CD1c-positive myeloid dendritic cell (primary cell): ENCODE results near the gene RPL5.

ENCODE experiments used
- DNase-seq: peaks from one replicate; pipeline ENCODE4 v3.0.0-alpha.2; 2016; ENCODE audit errors: extremely low spot score

The RPL5 gene

DNA sequence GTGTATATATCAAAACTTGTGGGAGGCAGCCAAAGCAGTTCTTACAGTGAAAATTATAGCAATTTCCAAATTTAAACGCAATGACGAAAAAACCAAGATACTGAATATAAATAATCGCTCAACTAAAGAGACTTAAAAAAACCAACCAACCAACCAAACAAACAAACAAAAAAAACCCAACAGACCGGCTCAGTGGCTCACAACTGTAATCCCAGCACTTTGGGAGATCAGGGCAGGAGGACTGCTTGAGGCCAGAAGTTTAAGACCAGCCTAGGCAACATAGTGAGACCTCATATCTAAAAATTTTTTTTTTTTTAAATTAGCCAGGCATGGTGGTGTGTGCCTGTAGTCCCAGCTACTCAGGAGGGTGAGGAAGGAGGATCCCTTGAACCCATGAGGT is 23.4 kb downstream of the RPL5 start:
- DNase-seq: no peak

DNA sequence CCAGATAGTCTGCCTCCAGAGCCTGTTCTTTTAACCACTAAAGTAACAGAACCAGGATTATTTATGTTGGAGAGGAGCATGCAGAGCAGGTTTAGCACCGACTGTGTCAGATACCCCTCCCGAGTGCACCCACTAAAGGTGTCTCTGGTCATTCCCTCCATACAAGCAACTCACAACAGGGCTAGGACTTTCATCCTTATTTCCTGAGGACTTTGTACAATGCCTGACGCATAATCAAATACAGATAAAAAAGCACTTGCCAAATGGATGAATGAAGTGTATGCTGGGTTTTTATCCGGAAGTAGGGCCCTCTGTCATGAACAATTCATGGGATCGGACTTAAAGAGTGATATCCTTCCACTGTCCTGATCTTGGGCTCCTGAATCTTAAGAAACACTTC is 26.0 kb downstream of the RPL5 start:
- no peak for DNase-seq

DNA sequence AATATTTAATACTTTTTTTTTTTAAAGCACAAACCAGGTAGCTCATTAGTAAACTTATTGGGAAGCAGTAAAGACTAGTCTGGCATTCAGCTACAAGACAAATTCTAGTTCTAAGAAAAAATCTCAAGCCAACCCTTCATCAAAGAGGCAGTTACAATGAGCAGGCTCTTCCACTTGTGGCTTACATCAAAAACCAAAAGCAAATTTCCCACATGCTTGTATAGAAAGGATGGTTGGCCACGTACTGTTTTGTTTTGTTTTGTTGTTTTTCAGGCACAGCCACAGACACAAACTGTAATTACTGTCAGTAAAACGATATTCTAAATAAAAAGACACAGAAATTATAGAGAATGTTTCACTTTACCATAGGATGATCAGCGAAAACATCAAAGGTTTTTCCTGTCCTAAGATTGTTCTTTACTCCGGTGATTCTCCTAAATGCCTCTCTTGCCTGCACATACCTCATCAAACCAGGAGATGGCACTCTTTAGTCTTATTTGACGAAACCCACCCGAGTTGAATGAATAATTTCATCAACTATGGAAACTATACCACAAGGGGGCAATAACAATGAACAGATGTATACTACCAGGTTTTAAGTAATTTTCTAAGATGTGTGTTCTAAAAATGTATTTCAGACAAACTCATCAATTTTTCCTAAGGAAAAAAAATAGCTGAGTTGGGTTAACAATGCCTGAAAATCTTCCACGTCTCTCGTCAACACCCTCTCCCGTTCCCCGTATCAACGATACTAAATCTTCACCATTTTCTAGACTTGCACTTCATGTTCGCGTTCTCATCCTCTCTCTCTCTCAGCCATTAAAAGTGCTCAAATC is 26.9 kb downstream of the RPL5 start:
- peak; percentile 91 for DNase-seq

DNA sequence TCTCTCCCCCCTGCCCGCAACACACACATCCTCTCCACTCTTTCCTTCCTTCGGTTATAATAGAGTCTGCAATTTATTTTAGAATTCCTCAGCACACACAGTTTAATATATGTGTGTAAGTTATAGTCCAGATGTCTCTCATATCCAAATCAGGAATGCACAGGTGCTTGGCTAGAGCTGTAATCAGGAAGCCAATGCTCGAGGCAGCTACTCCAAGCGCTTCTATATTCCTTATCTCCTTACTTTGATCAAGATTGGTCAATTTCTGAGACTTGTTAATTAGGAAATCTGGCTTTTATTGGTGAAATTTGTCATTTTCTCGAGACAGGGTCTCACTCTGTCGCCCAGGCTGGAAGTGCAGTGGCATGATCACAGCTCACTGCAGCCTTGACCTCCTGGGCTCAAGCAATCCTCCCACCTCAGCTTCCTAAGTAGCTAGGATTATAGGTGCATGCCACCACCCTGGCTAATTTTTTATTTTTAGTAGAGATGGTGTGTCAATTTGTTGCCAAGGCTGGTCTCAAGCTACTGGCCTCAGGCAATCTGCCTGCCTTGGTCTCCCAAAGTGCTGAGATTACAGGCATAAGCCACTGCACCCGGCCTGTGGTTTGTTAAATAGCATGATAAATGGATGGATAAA is 27.7 kb downstream of the RPL5 start:
- DNase-seq: no peak

DNA sequence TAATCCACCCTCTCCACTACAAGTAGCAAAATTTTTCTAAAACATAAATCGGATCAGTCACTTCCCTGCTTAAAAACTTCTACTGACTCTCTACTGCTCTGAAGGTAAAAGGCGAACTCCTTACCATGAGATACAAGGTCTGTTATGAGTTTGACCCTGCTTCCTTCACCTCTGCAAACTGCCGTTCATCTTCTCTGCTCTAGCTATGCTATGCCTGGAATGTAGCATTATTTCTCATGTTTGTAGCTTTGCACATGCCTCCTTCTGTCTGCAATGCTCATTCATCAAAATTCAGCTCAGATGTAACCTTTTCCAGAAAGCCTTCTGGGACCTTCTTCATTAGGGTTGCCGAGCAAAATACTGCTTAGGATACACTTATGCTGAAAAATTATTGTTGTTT is 30.8 kb downstream of the RPL5 start:
- no peak for DNase-seq

DNA sequence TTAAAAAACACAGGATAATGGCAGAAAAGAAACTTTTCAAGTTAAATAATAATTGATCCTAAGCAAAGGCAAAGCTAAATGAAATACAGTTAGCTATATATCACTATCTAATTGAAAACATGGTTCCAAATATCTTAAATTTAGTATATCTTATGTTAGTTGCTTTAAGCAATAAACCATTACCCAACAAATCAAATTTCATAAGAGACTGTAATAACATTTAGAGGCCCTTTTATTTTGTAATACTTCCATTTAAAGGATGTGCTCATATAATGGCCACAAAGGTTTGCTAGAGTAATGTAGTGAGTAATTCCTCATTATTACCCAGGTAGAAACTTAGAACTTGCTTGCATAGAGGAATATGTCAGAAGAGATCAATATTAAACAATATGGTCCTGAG is 32.3 kb downstream of the RPL5 start:
- no peak for DNase-seq

DNA sequence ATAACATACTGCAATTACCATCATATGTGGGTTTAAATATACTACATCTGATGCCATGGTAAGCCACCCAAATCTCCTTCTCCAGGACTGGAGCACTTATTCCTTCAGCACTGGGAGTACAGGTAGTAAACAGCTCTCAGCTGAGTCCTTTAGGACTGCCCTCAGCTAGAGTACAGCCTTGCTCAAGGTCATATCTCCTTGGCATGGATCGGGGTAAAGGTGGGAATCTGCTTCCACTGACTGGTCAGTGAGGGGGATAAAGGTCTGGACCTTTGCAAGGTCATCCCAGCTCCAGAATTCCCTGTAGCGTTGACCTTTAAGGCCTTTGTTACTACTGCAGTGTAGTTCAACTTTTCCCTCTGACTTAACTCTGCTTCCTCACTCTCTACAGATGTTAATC is 38.8 kb downstream of the RPL5 start:
- no peak for DNase-seq

DNA sequence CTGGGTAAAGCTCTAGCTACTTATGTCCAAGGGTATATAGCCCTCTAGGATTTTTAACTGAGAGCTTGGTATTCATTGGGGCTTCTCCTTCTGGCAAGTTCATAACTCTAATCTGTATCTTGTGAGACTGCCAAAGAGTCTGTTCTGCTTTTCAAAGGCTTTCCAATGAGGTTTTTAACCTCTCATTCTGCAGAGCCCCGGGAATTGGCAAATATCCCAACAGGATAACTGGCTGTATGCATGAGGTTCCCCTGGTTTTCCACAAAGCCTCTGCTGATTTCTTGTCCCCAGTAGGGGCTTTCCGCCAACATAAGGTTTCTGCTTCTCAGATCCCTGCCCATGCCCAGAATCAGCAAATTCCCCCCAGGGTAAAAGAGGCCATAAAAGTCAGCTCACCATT is 40.9 kb downstream of the RPL5 start:
- no peak for DNase-seq

DNA sequence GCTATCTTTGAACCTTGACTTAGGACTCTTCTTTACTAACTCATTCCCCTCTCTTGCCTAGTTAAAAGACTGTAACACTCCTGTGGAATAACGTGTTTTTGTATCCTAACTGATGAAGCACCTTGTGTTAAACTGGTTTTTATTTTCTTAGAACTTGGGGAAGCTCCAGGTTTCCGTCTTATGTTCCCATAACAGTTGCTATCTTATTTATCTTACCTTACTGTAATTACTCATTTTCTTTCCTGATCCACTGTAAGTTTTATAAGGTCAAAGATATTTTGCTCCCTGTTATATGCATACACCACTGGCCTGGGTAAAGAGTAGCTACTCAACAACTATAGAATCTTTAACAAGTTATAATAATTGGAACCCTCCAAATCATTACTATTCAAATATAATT is 43.1 kb downstream of the RPL5 start:
- no peak for DNase-seq

DNA sequence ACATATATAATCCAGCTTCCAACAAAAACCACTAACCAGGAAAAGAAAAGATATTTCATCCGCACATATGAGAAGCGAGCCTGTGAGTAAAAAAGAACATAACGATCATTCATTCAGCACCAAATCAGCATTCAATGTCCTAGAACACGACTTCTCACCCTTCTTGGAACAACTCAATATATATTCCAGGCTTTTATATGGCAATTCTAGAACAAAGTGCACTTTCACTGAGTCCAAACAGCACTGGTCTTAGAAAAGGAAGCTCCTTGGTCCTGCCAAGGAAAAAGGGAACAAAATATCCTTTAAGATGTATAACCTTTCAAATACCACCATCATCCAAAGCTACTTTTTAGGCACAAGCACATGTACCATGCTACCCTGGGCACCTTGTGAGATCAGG is 44.5 kb downstream of the RPL5 start:
- no peak for DNase-seq

DNA sequence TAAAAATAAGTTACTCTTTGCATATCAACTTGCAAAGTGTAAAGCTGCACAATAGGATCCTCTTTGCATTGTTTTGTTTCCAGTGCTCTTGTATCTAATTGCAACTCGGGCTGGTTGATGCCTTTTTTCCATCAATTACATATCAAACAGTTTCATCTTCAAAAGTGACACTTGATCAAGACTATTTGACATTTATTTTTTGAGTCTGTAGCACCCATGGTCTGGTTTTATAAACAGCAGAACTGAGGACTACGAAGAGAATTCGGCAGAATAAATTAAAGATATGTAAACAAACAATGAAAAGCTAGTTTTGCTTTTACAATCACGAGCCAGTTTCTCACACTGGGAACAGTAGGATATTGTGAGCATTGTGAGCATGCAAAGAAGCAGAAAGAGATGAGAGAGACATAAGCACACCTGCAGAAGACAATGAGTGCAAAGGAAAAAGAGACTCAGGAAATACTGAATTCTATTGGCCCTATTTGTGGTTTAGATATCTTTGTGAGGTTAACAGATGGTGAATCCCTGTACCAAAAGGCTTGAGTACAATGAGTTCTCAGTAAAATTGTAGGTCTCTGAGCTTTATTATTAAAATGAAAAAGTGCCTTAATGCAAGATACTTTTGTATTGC is 45.4 kb downstream of the RPL5 start:
- DNase-seq: no peak

DNA sequence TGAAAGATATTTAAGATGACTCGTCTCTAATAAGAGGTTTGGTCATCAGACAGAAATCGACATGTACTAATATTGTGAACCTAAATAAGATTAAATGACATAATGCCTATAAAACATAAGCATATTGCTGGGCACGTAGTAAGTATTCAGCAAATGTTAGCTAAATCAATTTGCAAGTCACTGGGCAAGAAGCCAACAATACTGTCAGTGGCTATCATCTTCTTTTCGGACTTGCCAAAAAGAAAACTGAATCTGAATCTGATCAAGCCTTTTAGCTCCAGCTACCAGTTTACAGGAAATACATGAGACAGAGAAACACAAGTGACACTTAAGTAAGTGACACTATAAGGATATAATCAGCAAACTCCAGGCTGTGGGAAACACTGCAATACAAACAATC is 46.0 kb downstream of the RPL5 start:
- no peak for DNase-seq

DNA sequence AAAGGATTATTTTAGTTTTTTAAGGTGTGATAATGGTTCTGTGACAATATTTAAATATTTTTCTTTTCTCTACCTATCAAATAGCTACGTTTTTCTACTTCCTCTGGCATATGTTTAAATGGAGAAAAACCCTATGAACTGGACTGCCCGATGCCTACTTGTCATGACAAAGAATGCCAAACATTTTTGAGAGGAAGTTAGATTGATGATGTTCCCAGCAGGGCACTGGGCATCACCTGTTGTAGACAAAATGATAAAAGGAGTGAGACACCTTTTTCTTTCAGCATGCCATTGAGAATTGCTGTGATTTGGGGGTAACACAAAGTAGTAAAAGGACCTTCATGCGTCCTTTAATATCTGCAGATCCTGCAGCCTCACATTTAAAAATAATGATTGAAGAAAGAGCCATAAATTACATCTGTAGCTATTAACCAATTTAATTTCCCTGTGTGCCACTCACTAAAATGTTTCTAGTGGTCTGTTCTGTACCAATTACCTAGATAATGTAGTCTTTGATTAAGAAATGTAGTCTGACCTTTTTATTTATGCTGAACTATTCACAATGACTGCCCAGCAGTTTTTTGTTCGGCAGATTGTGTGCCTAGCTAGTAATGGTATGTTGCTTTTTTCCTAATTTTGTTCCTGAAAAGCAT is 47.6 kb downstream of the RPL5 start:
- no peak for DNase-seq

DNA sequence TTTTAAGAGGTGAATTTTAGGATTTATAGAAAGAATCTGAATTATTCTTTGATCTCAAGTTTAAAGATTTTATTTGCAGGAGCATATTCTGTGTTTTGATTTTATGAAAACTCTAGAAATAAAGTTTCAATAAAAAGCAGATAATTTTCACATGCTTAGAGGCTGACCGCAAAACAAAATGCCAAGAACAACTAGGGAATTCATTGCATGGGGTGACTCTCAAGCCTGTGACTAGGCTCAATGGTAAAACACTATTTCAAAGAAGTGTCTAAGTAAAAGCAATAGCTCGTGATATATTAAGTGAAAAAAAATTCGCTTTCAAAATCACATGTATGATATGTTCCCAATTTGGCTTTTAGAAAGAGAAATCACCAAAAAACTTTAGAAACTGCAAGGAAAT is 49.6 kb downstream of the RPL5 start:
- no peak for DNase-seq

DNA sequence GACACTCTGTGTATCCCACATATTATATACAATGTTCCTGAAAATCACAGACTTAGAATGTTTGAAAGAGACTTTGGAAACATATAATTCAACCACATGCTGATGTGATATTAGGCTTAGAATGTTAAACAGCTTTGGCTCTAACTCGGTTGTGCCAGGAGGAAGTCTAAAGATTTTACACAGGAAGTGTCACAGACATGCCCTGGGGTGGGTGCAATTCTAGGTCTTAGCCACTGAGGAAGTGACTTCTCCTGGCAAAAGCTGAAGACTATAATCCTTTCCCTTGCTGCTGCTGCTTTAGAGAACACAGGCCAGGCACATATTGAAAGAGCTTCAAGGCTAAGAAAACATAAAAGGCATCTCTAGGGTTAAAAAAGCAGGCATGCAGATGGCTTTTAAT is 51.0 kb downstream of the RPL5 start:
- DNase-seq: peak; percentile 41

DNA sequence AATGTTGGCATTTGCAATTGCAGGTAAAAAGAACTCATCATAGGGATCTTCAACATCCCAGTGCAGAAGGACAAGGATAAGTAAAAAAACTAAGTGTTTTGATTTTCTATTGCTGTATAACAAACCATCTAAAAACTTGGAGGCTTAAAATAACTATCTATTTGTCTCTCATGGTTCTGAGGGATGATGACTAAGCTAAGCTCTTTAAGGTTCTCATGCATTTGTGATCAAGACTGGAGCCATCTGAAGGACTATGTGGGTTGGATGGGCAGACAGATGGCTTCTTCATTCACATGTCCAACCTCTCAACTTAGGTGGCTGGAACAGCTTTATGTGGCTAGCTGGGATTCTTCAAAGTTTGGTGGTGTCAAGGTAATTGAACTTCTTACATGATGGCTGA is 51.5 kb downstream of the RPL5 start:
- no peak for DNase-seq

DNA sequence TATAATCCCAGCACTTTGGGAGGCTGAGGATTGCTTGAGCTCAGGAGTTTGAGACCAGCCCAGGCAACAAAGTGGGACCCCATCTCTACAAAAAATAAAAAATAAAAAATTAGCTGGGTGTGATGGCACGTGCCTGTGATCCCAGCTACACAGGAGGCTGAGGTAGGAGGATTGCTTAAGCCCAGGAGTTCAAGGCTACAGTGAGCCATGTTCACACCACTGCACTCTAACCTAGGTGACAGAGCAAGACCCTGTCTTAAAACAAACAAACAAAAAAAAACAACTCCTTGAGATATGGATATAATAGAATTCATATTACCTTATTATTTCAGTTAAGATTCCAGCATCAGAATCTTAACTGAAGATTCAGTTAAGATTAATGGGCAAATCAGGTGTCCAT is 52.4 kb downstream of the RPL5 start:
- DNase-seq: no peak

DNA sequence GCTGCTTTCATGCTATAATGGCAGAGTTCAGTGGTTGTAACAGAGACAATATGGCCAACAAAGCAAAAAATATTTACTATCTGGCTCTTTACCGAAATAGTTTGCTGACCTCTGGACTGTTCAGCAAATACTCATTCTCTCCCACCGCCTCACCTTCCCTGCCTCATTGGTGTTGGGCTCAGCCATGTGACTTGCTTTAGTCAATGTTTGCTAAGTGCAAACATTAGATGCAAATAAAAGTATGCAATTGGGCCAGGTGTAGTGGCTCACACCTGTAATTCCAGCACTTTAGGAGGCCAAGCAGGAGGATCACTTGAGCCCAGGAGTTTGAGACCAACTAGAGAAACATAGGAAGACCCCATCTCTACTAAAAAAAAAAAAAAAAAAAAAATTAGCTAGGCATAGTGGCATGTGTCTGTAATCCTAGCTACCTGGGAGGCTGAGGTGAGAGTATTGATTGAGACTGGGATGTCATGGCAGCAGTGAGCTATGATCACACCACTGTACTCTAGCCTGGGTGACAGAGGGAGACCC is 55.1 kb downstream of the RPL5 start:
- no peak for DNase-seq

DNA sequence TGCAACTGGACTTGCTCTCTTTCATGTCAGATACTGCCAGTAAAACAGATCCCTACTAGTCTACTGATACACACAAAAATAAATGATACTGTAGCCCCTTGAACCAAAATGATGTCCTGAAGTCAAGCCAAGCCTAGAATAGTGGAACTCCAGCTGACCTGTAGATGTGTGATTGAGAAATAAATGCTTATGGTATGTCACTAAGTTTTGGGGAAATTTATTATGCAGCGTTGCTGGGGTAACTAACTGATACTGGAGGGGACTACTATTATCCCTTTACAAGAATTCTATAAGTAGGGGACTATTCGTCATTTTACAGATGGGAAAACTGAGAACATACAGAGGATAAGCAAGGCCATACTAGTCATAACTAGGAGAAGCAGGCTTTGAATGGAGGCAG is 55.6 kb downstream of the RPL5 start:
- no peak for DNase-seq
